Mesodermal cell (in vitro differentiated cells): ENCODE measurements around the gene MAP2K5.

Source experiments
- H3K27ac ChIP-seq: 2 replicates; pipeline ENCODE4 v1.7.0; 2013; ENCODE audit warnings: mild to moderate bottlenecking, low read depth, low read length, moderate library complexity; ENCODE audit not compliant: severe bottlenecking
- H3K36me3 ChIP-seq: 2 replicates; pipeline ENCODE4 v1.7.1; 2013; ENCODE audit warnings: mild to moderate bottlenecking, low read length, moderate library complexity; ENCODE audit not compliant: control insufficient read depth, insufficient read depth
- H3K4me1 ChIP-seq: one replicate; pipeline ENCODE4 v1.7.1; 2013; ENCODE audit warnings: mild to moderate bottlenecking, low read length; ENCODE audit not compliant: insufficient read depth, control insufficient read depth, poor library complexity, severe bottlenecking
- H3K4me3 ChIP-seq: 2 replicates; pipeline ENCODE4 v1.7.0; 2013; ENCODE audit warnings: low read length, control low read depth, mild to moderate bottlenecking; ENCODE audit not compliant: insufficient read depth, poor library complexity, severe bottlenecking; ENCODE audit errors: extremely low read depth
- H3K9me3 ChIP-seq: 2 replicates; pipeline ENCODE4 v1.7.1; 2013; ENCODE audit warnings: mild to moderate bottlenecking, low read length, moderate library complexity; ENCODE audit not compliant: control insufficient read depth
- WGBS, 2 experiments: methylation state at CpG; one replicate each; pipeline ENCODE4 v1.1.5; 2013; ENCODE audit warnings: missing lambda C conversion rate in 2 of 2; ENCODE audit not compliant: insufficient coverage in 2 of 2; 5-methylcytosine and 5-hydroxymethylcytosine counted together

Gene MAP2K5

GRCh38 chr15:67781907-67782690 lies 239.6 kb downstream of the MAP2K5 start:
- Histone ChIP-seq H3K4me3 (no peak overlapping the region), H3K9me3 (no peaks in the 10 kb centered on the region), H3K27ac (no peak overlapping the region), H3K36me3 (no peaks in the 10 kb centered on the region), H3K4me1 (peaks cover 10% of the 10 kb centered on the region)
- 53 to 67% methylated on average over 7 to 10 of the region's 10 CpGs for WGBS, 2 experiments

GRCh38 chr15:67782691-67782991 lies 240.1 kb downstream of the MAP2K5 start:
- Histone ChIP-seq H3K4me1 (peaks cover 10% of the 10 kb centered on the region), H3K27ac (no peak overlapping the region), H3K4me3 (no peak overlapping the region), H3K36me3 (no peaks in the 10 kb centered on the region), H3K9me3 (no peaks in the 10 kb centered on the region)
- WGBS, 2 experiments = 49 to 62% methylated on average over 5 to 7 of the region's 7 CpGs

GRCh38 chr15:67783303-67783702 lies 240.8 kb downstream of the MAP2K5 start:
- no peaks in the 10 kb centered on the region for H3K9me3 ChIP-seq
- 82 to 88% methylated on average over 5 to 7 of the region's 7 CpGs for WGBS, 2 experiments
- no peak overlapping the region for H3K4me3 ChIP-seq
- peaks cover 10% of the 10 kb centered on the region for H3K4me1 ChIP-seq
- H3K27ac ChIP-seq = no peak overlapping the region
- H3K36me3 ChIP-seq = no peaks in the 10 kb centered on the region

- Histone ChIP-seq H3K4me3 (no peak overlapping the region), H3K36me3 (no peaks in the 10 kb centered on the region), H3K4me1 (peaks cover 10% of the 10 kb centered on the region), H3K9me3 (no peaks in the 10 kb centered on the region), H3K27ac (no peak overlapping the region)
- WGBS, 2 experiments = 63% methylated on average over 2 of the region's 4 CpGs; no CpG with 5 or more reads in 1 of the 2 experiments
These were observed 241.7 kb downstream of the MAP2K5 start for GRCh38 chr15:67784090-67784781.

DNA sequence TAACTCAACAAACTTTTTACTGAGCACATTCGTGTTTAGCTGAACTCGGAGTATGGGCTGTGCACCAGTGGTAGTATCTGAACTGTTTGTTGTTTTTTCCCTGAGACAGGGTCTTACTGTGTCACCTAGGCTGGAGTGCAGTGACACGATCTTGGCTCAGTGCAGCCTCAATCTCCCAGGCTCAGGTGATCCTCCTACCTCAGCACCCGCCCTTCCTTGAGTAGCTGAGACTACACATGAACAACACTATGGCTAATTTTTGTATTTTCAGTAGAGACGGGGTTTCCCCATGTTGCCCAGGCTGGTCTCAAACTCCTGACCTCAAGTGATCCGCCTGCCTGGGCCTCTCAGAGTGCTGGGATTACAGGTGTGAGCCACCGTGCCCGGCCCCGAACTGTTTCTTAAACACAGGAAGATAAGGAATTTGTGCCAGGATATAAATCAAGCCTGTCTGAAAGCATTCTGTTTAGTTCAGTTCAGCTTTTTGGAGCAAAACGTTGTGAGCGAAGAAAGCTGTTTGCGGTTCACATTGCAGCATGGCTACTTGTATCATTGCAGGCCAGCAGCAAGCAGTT lies 242.4 kb downstream of the MAP2K5 start:
- 91 to 97% methylated on average over 10 of the region's 12 CpGs for WGBS, 2 experiments
- Histone ChIP-seq H3K36me3 (no peaks in the 10 kb centered on the region), H3K27ac (no peak overlapping the region)

DNA sequence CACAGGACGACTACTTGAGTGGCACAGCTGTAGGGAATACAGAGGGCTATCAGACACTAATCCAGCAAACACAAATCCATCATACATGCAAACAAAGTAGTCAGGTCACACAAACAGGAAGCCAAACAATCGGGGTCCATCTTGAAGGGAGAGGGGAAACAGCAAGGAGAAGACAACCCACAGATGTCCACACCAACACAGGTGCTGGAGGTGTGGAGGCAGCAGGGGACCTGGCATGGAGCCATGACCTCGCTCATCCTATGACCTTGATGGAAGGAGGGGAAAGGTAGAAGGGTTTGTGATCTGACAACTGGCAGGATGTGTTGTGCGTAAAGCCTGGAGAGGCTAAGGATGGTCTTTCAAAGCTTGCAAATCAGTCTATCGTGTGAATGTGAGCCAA lies 242.9 kb downstream of the MAP2K5 start:
- H3K4me3 ChIP-seq = no peak overlapping the region
- WGBS, 2 experiments = 100% methylated on average over 3 of the region's 5 CpGs
- H3K27ac ChIP-seq = no peak overlapping the region
- no peaks in the 10 kb centered on the region for H3K36me3 ChIP-seq
- no peaks in the 10 kb centered on the region for H3K9me3 ChIP-seq
- H3K4me1 ChIP-seq = no peaks in the 10 kb centered on the region

More for the DNA sequence above, 242.4 kb downstream of the MAP2K5 start:
- Histone ChIP-seq H3K4me1 (peaks cover 4% of the 10 kb centered on the region), H3K4me3 (no peak overlapping the region), H3K9me3 (no peaks in the 10 kb centered on the region)

DNA sequence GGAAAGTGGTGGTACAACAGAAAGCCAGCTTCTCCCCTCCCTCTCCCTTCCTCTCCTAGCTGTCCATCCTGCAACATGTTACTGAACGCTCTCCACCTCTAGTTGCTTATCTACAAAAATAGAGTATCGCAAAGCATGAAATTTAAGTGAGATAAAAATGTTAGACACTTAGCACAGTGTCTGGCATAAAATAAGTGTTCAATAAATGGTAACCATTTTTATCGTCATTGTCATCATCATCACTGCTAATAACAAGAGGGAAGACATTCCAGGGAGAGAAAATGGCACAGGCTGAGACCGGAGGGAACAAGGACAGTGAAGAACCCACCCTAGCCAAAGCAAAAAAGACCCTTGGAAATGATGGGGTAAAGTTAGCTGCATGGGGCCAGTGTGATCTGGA lies 244.1 kb downstream of the MAP2K5 start:
- Histone ChIP-seq H3K4me3 (no peak overlapping the region), H3K27ac (no peak overlapping the region), H3K9me3 (no peaks in the 10 kb centered on the region), H3K36me3 (no peaks in the 10 kb centered on the region), H3K4me1 (no peaks in the 10 kb centered on the region)
- 80 to 90% methylated on average over 1 to 2 of the region's 4 CpGs for WGBS, 2 experiments

DNA sequence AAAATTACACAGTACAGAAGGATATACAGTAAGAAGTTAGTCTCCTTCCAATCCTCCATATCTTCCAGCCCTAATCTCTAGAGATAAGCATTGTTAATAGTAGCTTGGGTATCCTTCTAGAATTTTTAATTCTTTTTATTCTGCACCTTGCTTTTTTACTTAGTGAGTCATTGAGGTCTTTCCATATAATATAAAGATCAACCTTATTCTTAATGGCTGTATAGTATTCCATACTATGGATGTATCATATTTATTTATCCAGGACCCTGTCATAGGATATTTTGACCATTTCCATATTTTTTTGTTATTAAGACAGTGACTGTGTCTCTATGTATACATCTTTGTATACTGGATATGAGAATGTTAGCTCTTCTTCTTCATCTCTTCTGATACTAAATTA lies 246.5 kb downstream of the MAP2K5 start:
- no peaks in the 10 kb centered on the region for H3K36me3 ChIP-seq
- no peaks in the 10 kb centered on the region for H3K4me1 ChIP-seq
- H3K4me3 ChIP-seq = no peak overlapping the region
- H3K27ac ChIP-seq = no peak overlapping the region
- no peaks in the 10 kb centered on the region for H3K9me3 ChIP-seq

- WGBS, 2 experiments = 60 to 80% methylated on average over 2 to 3 of the region's 3 CpGs
- H3K4me1 ChIP-seq = no peaks in the 10 kb centered on the region
- H3K4me3 ChIP-seq = no peak overlapping the region
- peaks cover 4% of the 10 kb centered on the region for H3K9me3 ChIP-seq
- H3K36me3 ChIP-seq = no peaks in the 10 kb centered on the region
- no peak overlapping the region for H3K27ac ChIP-seq
These were observed 248.3 kb downstream of the MAP2K5 start for GRCh38 chr15:67790610-67791319.

GRCh38 chr15:67792250-67792942 lies 249.9 kb downstream of the MAP2K5 start:
- no peaks in the 10 kb centered on the region for H3K4me1 ChIP-seq
- 80 to 82% methylated on average over 4 to 7 of the region's 8 CpGs for WGBS, 2 experiments
- peaks cover 4% of the 10 kb centered on the region for H3K9me3 ChIP-seq
- no peak overlapping the region for H3K4me3 ChIP-seq
- no peaks in the 10 kb centered on the region for H3K36me3 ChIP-seq
- H3K27ac ChIP-seq = no peak overlapping the region
